HepG2 (cell line): Measurements from ENCODE around the gene MTHFS. TPM values are rescaled to one million over a fixed set of nuclear protein-coding genes. Genes with fewer than 3 reads are reported as not detected.

Experiments
- CAMTA2 ChIP-seq: sonication (generic); formaldehyde crosslinking; IDR thresholded peaks from 2 replicates; pipeline ENCODE4 v1.4.0; 2020; ENCODE audit warnings: mild to moderate bottlenecking, missing genetic modification reagents, borderline replicate concordance
- GPBP1L1 ChIP-seq: sonication (generic); formaldehyde crosslinking; IDR thresholded peaks from 2 replicates; pipeline ENCODE4 v1.5.0; 2020; ENCODE audit warnings: mild to moderate bottlenecking, missing genetic modification reagents
- HOXA5 ChIP-seq: sonication (generic); formaldehyde crosslinking; IDR thresholded peaks from 2 replicates; pipeline ENCODE4 v1.4.0; 2020; ENCODE audit warnings: missing genetic modification reagents
- KDM1A ChIP-seq: IDR thresholded peaks from 2 replicates; pipeline ENCODE4 v1.6.1; 2016; ENCODE audit warnings: missing compliant biosample characterization
- NR2F6 ChIP-seq, 2 experiments: IDR thresholded peaks; 2 replicates each; pipeline ENCODE4 v1.6.1; 2016; ENCODE audit warnings: antibody characterized with exemption in 1 of 2, mild to moderate bottlenecking in 1 of 2
- SIX1 ChIP-seq: sonication (generic); formaldehyde crosslinking; IDR thresholded peaks from 2 replicates; pipeline ENCODE4 v1.4.0; 2020; ENCODE audit warnings: missing genetic modification reagents, borderline replicate concordance
- SKIL ChIP-seq: sonication (generic); formaldehyde crosslinking; IDR thresholded peaks from 2 replicates; pipeline ENCODE4 v1.8.0; 2022; ENCODE audit warnings: missing genetic modification reagents, mild to moderate bottlenecking, moderate library complexity, borderline replicate concordance
- ZC3H13 ChIP-seq: sonication (generic); formaldehyde crosslinking; IDR thresholded peaks from 2 replicates; pipeline ENCODE4 v1.8.1; 2023; ENCODE audit warnings: mild to moderate bottlenecking, missing genetic modification reagents, moderate library complexity
- ZFX ChIP-seq: sonication (generic); formaldehyde crosslinking; IDR thresholded peaks from 2 replicates; pipeline ENCODE4 v1.4.0; 2020; ENCODE audit warnings: mild to moderate bottlenecking, low read depth, missing genetic modification reagents, moderate library complexity
- ZNF253 ChIP-seq: sonication (generic); formaldehyde crosslinking; IDR thresholded peaks from 2 replicates; pipeline ENCODE4 v1.8.0; 2022; ENCODE audit warnings: mild to moderate bottlenecking, missing genetic modification reagents, borderline replicate concordance
- ZNF496 ChIP-seq: sonication (generic); formaldehyde crosslinking; IDR thresholded peaks from 2 replicates; pipeline ENCODE4 v1.8.1; 2023; ENCODE audit warnings: mild to moderate bottlenecking, moderate library complexity, missing genetic modification reagents; ENCODE audit not compliant: insufficient replicate concordance
- ZNF543 ChIP-seq: sonication (generic); formaldehyde crosslinking; IDR thresholded peaks from 2 replicates; pipeline ENCODE4 v1.4.0; 2020; ENCODE audit warnings: mild to moderate bottlenecking, missing genetic modification reagents
- ZNF572 ChIP-seq: sonication (generic); formaldehyde crosslinking; IDR thresholded peaks from 2 replicates; pipeline ENCODE4 v1.5.1; 2020; ENCODE audit warnings: mild to moderate bottlenecking, missing genetic modification reagents
- ZNF574 ChIP-seq: sonication (generic); formaldehyde crosslinking; IDR thresholded peaks from 2 replicates; pipeline ENCODE4 v1.4.0; 2020; ENCODE audit warnings: missing genetic modification reagents
- ZNF639 ChIP-seq: conservative IDR thresholded peaks from 2 replicates; pipeline ENCODE4 v1.6.1; 2018; ENCODE audit warnings: missing genetic modification reagents
- ZSCAN20 ChIP-seq: sonication (generic); formaldehyde crosslinking; IDR thresholded peaks from 2 replicates; pipeline ENCODE4 v1.4.0; 2020; ENCODE audit warnings: missing genetic modification reagents, mild to moderate bottlenecking, borderline replicate concordance
- ZSCAN9 ChIP-seq: IDR thresholded peaks from 2 replicates; pipeline ENCODE4 v1.6.1; 2016; ENCODE audit warnings: borderline replicate concordance
- polyA plus RNA-seq, 8 experiments: library from polyadenylated mRNA; depleted of rRNA in 3 of 8; stranded (reverse) in 7 of 8; unstranded in 1 of 8; fragments of >200 nt; fragmentation: Illumina TruSeq in 4 of 8; extraction: Trizol in 4 of 8; gene quantifications; 2 replicates each; pipeline versions ENCODE4 v1.2.1 to v1.2.3, GENCODE V29; 2011 to 2016; ENCODE audit warnings: low read depth in 4 of 8, missing spikeins in 1 of 8, mixed read lengths in 1 of 8; ENCODE audit not compliant: insufficient read depth in 1 of 8
- total RNA-seq, 5 experiments: library from RNA; depleted of rRNA; stranded (reverse); fragments of >200 nt; fragmentation: Illumina TruSeq; extraction: Trizol; gene quantifications; 2 replicates each; pipeline ENCODE4 v1.2.3, GENCODE V29; 2016; ENCODE audit warnings: low read depth in 1 of 5
- TF ChIP-seq, protein P1 (sequence below): sonication (generic); formaldehyde crosslinking; IDR thresholded peaks from 2 replicates; pipeline ENCODE4 v1.4.0; 2020; ENCODE audit warnings: low read depth, missing genetic modification reagents

Gene MTHFS
- total and polyA plus RNA-seq, 2 of the 13 experiments (the other 11 are each of a cell fraction or from before 2014, with no cell fraction given): 37.0 to 49.7 TPM

GRCh38 chr15:79922512-79923078, 25.8 kb upstream of the MTHFS start (continued):
- no peak for TF ChIP-seq SKIL
- no peak for TF ChIP-seq ZSCAN9 (CRISPR knock-in tag)
- no peak for TF ChIP-seq KDM1A (CRISPR knock-in tag)
- TF ChIP-seq ZNF253: no peak
- TF ChIP-seq, protein P1, sequence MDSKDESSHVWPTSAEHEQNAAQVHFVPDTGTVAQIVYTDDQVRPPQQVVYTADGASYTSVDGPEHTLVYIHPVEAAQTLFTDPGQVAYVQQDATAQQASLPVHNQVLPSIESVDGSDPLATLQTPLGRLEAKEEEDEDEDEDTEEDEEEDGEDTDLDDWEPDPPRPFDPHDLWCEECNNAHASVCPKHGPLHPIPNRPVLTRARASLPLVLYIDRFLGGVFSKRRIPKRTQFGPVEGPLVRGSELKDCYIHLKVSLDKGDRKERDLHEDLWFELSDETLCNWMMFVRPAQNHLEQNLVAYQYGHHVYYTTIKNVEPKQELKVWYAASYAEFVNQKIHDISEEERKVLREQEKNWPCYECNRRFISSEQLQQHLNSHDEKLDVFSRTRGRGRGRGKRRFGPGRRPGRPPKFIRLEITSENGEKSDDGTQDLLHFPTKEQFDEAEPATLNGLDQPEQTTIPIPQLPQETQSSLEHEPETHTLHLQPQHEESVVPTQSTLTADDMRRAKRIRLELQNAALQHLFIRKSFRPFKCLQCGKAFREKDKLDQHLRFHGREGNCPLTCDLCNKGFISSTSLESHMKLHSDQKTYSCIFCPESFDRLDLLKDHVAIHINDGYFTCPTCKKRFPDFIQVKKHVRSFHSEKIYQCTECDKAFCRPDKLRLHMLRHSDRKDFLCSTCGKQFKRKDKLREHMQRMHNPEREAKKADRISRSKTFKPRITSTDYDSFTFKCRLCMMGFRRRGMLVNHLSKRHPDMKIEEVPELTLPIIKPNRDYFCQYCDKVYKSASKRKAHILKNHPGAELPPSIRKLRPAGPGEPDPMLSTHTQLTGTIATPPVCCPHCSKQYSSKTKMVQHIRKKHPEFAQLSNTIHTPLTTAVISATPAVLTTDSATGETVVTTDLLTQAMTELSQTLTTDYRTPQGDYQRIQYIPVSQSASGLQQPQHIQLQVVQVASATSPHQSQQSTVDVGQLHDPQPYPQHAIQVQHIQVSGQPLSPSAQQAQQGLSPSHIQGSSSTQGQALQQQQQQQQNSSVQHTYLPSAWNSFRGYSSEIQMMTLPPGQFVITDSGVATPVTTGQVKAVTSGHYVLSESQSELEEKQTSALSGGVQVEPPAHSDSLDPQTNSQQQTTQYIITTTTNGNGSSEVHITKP (CRISPR knock-in tag): no peak
- TF ChIP-seq ZNF639 (CRISPR knock-in tag): peak; percentile 8; the same call in 1 of the 2 replicates
- no peak for TF ChIP-seq ZNF572 (CRISPR knock-in tag)
- TF ChIP-seq ZFX (CRISPR knock-in tag): no peak
- TF ChIP-seq CAMTA2 (CRISPR knock-in tag): no peak
- TF ChIP-seq NR2F6 (IDR thresholded peaks at IDR 0.05): no peak
- 0 out of 2 replicates have a peak, but pooled peaks have one; percentile 0 for TF ChIP-seq NR2F6 (CRISPR knock-in tag; IDR thresholded peaks at IDR 0.05)
- TF ChIP-seq ZC3H13 (CRISPR knock-in tag): 0 out of 2 replicates have a peak, but pooled peaks have one; percentile 25
- no peak for TF ChIP-seq ZSCAN20 (CRISPR knock-in tag)
- no peak for TF ChIP-seq ZNF574 (CRISPR knock-in tag)
- TF ChIP-seq SIX1 (CRISPR knock-in tag): no peak
- TF ChIP-seq HOXA5 (CRISPR knock-in tag): peak; percentile 13; the same call in 1 of the 2 replicates
- TF ChIP-seq ZNF496 (CRISPR knock-in tag): no peak
- no peak for TF ChIP-seq ZNF543
- no peak for TF ChIP-seq GPBP1L1 (CRISPR knock-in tag)
